ENCODE results near the gene GCA.

Gene GCA

DNA sequence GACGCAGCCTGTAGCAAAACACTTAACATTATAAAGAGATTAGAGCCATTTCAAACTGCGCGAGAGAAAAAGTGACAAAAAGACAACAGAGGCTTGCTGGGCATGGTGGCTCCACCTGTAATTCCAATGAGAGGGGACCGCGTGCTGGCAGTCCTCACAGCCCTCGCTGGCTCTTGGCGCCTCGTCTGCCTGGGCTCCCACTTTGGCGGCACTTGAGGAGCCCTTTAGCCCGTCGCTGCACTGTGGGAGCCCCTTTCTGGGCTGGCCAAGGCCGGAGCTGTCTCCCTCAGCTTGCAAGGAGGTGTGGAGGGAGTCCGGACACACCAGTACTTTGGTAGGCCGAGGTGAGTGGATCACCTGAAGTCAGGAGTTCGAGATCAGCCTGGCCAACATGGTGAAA, 16.1 kb upstream of the GCA start:
- TF ChIP-seq, protein P1, sequence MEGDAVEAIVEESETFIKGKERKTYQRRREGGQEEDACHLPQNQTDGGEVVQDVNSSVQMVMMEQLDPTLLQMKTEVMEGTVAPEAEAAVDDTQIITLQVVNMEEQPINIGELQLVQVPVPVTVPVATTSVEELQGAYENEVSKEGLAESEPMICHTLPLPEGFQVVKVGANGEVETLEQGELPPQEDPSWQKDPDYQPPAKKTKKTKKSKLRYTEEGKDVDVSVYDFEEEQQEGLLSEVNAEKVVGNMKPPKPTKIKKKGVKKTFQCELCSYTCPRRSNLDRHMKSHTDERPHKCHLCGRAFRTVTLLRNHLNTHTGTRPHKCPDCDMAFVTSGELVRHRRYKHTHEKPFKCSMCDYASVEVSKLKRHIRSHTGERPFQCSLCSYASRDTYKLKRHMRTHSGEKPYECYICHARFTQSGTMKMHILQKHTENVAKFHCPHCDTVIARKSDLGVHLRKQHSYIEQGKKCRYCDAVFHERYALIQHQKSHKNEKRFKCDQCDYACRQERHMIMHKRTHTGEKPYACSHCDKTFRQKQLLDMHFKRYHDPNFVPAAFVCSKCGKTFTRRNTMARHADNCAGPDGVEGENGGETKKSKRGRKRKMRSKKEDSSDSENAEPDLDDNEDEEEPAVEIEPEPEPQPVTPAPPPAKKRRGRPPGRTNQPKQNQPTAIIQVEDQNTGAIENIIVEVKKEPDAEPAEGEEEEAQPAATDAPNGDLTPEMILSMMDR (conservative IDR thresholded peaks at IDR 0.05; ENCODE audit: control insufficient read depth, insufficient read depth, low read depth, low read length) = no peak
- no peak overlapping the region for H3K4me3 ChIP-seq (ENCODE audit: control insufficient read depth, low read depth, low read length)

DNA sequence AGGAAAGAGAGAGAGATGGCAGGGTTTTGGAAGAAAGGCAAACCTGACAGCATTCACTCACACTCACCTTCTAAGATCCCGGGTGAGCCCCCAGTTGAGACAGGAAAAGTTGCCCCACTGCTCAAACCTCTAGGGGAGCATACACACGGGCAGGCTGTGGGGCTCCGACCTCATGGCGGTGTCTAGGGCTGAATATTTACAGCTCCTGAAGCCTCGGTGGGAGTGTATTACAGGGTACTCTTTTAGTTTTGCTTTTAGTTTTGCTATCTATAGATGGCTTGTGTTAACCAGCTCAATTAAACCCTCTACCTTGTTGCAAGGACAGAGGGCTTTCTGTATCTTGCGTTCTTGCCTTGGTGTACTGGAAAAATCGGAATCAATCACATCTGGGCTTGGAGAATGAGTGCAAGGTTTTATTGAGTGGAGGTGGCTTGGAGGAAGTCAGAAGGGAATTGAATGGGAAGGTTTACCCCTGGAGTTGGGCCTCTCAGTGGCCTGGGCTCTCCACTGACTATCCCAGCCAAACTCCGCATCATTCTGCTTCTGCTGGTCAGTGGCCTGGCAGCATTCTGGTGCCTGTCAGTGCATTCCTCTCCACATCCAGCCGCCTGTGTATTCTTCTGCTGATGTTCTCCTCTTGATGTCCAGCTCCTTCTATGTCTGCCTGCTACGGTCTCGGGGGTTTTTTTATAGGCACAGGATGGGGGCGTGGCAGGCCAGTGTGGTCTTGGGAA, 15.3 kb upstream of the GCA start:
- TF ChIP-seq, protein P1 (conservative IDR thresholded peaks at IDR 0.05; ENCODE audit: control insufficient read depth, insufficient read depth, low read depth, low read length) = no peak
- DNase-seq (ENCODE audit: low read depth) = no peak
- H3K4me3 ChIP-seq (ENCODE audit: control insufficient read depth, low read depth, low read length) = no peak overlapping the region

More for the DNA sequence above, 16.1 kb upstream of the GCA start:
- DNase-seq (ENCODE audit: low read depth) = no peak

DNA sequence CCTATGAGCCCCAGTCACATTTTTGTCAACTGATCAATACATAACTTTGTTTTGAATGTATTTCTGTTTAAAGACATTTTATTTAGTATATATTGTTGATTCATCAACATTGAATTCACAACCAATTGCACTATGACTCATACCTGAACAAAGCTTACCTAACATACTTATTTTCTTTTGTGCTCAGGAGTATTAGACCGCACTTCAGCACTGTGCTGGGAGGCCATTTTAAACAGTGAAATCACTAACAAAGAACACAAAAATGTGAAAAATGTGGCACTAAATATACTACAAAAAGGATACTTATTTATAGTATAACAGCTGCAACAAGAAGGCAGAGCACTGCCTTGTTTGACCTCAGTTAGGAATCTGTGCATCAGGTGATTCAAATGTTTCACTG, 13.1 kb upstream of the GCA start:
- TF ChIP-seq, protein P1 (conservative IDR thresholded peaks at IDR 0.05; ENCODE audit: control insufficient read depth, insufficient read depth, low read depth, low read length) = no peak
- DNase-seq (ENCODE audit: low read depth) = no peak
- H3K4me3 ChIP-seq (ENCODE audit: control insufficient read depth, low read depth, low read length) = no peak overlapping the region

DNA sequence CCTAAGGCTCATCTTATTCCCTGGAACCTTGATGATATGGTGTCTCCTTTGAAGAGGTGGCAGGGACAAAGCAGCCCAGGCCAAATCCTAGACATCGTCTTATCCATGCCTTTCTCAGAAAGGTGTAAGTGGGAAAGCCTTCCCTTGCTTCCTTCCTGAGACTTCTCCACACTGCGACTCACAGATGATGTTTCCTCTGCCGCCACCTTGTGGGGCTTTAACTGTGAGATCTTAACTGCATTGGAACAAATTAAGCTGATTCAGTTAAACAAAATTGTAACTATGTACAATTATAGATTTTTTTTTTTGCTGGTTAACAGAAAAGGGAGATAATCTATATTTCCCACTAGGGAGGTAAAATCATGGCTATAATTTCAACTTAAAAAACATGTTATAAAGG, 10.0 kb upstream of the GCA start:
- H3K4me3 ChIP-seq (ENCODE audit: control insufficient read depth, low read depth, low read length) = no peak overlapping the region
- DNase-seq (ENCODE audit: low read depth) = peak; percentile 36
- TF ChIP-seq, protein P1 (conservative IDR thresholded peaks at IDR 0.05; ENCODE audit: control insufficient read depth, insufficient read depth, low read depth, low read length) = peak; percentile 54

DNA sequence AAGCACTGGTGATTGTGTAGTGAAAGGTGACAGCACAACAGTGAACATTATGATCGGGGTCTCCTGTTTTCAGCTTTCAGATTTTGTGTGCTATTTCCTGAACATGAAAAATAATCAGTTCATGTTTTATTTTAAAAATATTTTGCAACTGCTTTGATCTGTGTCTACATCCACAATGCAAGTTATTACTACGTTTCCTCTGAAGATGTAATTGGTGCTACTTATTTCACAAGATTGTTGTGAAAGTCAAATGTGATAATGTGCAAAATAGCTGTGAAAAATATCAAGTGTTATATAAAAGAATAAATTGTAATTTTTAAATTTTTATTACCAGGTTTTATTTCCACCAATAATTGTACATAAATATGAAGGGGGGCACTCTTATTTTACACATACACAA, 6.1 kb upstream of the GCA start:
- DNase-seq (ENCODE audit: low read depth) = no peak
- TF ChIP-seq, protein P1 (conservative IDR thresholded peaks at IDR 0.05; ENCODE audit: control insufficient read depth, insufficient read depth, low read depth, low read length) = no peak
- no peak overlapping the region for H3K4me3 ChIP-seq (ENCODE audit: control insufficient read depth, low read depth, low read length)

DNA sequence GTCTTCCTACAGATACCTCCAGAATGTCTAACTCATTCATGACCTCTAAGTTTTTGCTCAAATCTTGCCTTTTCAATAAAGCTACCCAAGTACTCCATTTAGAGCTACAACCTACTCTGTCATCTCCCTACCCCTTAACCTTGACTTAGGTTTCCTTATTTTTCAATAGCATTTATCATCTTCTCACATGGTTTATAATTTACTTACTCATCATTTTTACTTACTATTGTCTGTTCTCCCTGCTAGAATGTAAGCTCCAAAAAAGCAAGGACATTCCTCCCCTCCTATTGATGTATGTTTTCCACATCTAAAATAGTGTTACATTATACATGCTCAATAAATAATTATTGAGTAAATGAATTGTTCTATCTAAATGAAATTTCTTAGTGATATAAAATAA, 3.1 kb upstream of the GCA start:
- DNase-seq (ENCODE audit: low read depth) = no peak
- TF ChIP-seq, protein P1 (conservative IDR thresholded peaks at IDR 0.05; ENCODE audit: control insufficient read depth, insufficient read depth, low read depth, low read length) = no peak
- no peak overlapping the region for H3K4me3 ChIP-seq (ENCODE audit: control insufficient read depth, low read depth, low read length)

Data from fibroblast of mammary gland (primary cell).